ENCODE results near the gene MCC.

GRCh38 chr5:113330533-113331208 lies 157.6 kb downstream of the MCC start:
- TF ChIP-seq CTCF (IDR thresholded peaks at IDR 0.05; ENCODE audit: insufficient read depth, low read length, poor library complexity, severe bottlenecking): peak; percentile 45
- TF ChIP-seq EZH2phosphoT487 (conservative IDR thresholded peaks at IDR 0.05; ENCODE audit: low read length): no peak
